Esophagus squamous epithelium (tissue), 5 donors: Measurements from ENCODE around the gene TP53I11. TPM values are rescaled to one million over a fixed set of nuclear protein-coding genes. Genes with fewer than 3 reads are reported as not detected.

Source experiments
- DNase-seq: peaks from one replicate; lab custom pipeline; 2025; lab: John Stamatoyannopoulos, UW
- H3K27ac ChIP-seq, 4 donors: fragments of 200-600 bp; sonication (generic); one replicate each; pipeline ENCODE4 v1.5.1; 2016 to 2019; ENCODE audit warnings: mild to moderate bottlenecking in 1 of 4
- H3K27me3 ChIP-seq, 4 donors: fragments of 200-600 bp; sonication (generic); 1 replicate in 3 of 4; 2 replicates in 1 of 4; pipeline versions ENCODE4 v1.5.1 to v1.6.0; 2017 to 2021; ENCODE audit warnings: antibody characterized with exemption in 1 of 4
- H3K36me3 ChIP-seq, 3 donors: fragments of 200-600 bp; sonication (generic); one replicate each; pipeline ENCODE4 v1.5.1; 2016 to 2019
- H3K4me1 ChIP-seq, 3 donors: fragments of 200-600 bp; sonication (generic); one replicate each; pipeline ENCODE4 v1.5.1; 2017 to 2019
- H3K4me3 ChIP-seq, 4 donors: fragments of 200-600 bp; sonication (generic); 1 replicate in 3 of 4; 2 replicates in 1 of 4; pipeline ENCODE4 v1.5.1; 2016 to 2019; ENCODE audit warnings: mild to moderate bottlenecking in 2 of 4, moderate library complexity in 1 of 4
- H3K9me3 ChIP-seq, 3 donors: fragments of 200-600 bp; sonication (generic); one replicate each; pipeline ENCODE4 v1.5.1; 2016 to 2019
- POLR2A ChIP-seq, 4 donors: fragments of 450-650 bp; IDR thresholded peaks; one replicate each; pipeline ENCODE4 v1.6.1; 2017; ENCODE audit warnings: antibody characterized with exemption in 4 of 4, mild to moderate bottlenecking in 4 of 4, moderate library complexity in 3 of 4
- WGBS, 2 donors: methylation state at CpG; one replicate each; pipeline ENCODE4 v1.1.5; 2018; 5-methylcytosine and 5-hydroxymethylcytosine counted together
- intact Hi-C: fragments of 100-400 bp; cut with DNase I; formaldehyde crosslinking; loops from one replicate; pipeline ENCODE4 v1.15.0; 2022
- total RNA-seq, 4 donors: library from RNA; depleted of rRNA; stranded (reverse); fragments of >200 nt; gene quantifications; one replicate each; pipeline ENCODE4 v1.1.0, GENCODE V29; 2016
- TF ChIP-seq, protein P1 (sequence below), 6 experiments: fragments of 450-650 bp in 4 of 6; fragments of 200-600 bp in 2 of 6; sonication (generic) in 2 of 6; IDR thresholded peaks; one replicate each; pipeline ENCODE4 v1.5.1; 2016 to 2019; ENCODE audit warnings: antibody characterized with exemption in 6 of 6, mild to moderate bottlenecking in 4 of 6, moderate library complexity in 4 of 6
- donor health status: DM: yes; HTN: yes; CAD: no.

TP53I11 gene
- total RNA-seq, 4 donors from 2014 or later: 27.3 to 32.1 (median 29.0) TPM

DNA sequence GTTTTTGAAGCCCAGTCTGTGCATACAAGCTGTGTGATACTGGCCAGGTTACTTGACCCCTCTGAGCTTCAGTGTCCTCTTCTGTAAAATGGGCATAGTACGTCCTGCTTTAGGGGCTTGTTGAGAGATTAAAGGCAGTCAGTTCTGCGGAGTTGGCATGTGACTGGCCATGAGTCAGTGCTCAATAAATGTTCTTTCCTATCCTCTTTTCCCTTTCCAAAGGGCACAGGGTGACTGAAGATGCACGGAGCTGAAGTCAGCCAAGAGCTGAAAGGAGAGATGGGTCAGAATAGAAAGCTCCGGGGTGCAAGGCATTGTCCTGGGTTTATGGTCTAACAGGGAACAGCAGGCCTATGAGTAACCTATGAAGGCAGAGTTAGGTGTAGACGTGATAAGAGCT, 48.9 kb downstream of the TP53I11 start:
- H3K27me3 ChIP-seq: peaks cover 0 to 5% (median 0%) of the 10 kb centered on the region in 4 donors
- no peaks in the 10 kb centered on the region for H3K4me1 ChIP-seq
- WGBS, 2 donors: 81 to 82% methylated on average over 5 of the region's 5 CpGs
- no peak for DNase-seq
- H3K27ac ChIP-seq: no peak overlapping the region
- no peak overlapping the region for H3K4me3 ChIP-seq
- intact Hi-C loops: no loop called here
- H3K36me3 ChIP-seq: no peaks in the 10 kb centered on the region
- H3K9me3 ChIP-seq: no peaks in the 10 kb centered on the region
- no peak for TF ChIP-seq POLR2A (IDR thresholded peaks at IDR 0.05)
- TF ChIP-seq, protein P1, sequence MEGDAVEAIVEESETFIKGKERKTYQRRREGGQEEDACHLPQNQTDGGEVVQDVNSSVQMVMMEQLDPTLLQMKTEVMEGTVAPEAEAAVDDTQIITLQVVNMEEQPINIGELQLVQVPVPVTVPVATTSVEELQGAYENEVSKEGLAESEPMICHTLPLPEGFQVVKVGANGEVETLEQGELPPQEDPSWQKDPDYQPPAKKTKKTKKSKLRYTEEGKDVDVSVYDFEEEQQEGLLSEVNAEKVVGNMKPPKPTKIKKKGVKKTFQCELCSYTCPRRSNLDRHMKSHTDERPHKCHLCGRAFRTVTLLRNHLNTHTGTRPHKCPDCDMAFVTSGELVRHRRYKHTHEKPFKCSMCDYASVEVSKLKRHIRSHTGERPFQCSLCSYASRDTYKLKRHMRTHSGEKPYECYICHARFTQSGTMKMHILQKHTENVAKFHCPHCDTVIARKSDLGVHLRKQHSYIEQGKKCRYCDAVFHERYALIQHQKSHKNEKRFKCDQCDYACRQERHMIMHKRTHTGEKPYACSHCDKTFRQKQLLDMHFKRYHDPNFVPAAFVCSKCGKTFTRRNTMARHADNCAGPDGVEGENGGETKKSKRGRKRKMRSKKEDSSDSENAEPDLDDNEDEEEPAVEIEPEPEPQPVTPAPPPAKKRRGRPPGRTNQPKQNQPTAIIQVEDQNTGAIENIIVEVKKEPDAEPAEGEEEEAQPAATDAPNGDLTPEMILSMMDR (IDR thresholded peaks at IDR 0.05): no peak

DNA sequence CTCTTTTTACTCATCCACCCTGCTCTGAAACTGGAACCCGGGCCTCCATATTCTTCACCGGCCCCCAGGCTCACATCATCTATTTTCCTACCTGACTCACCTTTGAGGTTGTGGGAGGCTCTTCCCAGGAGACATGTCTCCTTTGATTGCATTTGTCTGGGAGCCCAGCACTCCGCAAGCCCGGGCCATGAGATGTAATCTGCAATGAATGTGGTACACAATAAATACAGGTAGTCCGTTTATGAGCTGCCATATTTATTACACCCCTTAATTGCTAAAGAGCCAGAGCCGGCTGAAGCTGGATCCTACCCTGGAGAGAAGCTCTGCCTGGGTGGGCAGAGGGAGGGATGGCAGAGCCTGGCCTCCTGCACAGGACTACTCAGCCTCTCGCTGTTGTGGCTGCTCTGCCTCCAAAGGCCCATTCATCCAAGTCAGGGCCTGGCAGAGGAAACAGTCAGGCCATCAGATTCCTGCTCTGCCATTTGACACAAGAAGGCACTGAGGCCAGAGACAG, 49.5 kb downstream of the TP53I11 start:
- intact Hi-C loops: no loop called here
- Histone ChIP-seq H3K27ac (no peak overlapping the region), H3K4me1 (no peaks in the 10 kb centered on the region), H3K36me3 (no peaks in the 10 kb centered on the region), H3K9me3 (no peaks in the 10 kb centered on the region), H3K4me3 (no peak overlapping the region), H3K27me3 (peaks cover 0 to 1% (median 0%) of the 10 kb centered on the region in 4 donors)
- TF ChIP-seq, protein P1 (IDR thresholded peaks at IDR 0.05): no peak
- DNase-seq: no peak
- 66 to 67% methylated on average over 4 to 6 of the region's 7 CpGs for WGBS, 2 donors

GRCh38 chr11:44899959-44900358, 50.7 kb downstream of the TP53I11 start:
- Histone ChIP-seq H3K36me3 (no peaks in the 10 kb centered on the region), H3K27ac (no peak overlapping the region), H3K4me1 (no peaks in the 10 kb centered on the region), H3K27me3 (peaks cover 0 to 10% (median 0%) of the 10 kb centered on the region in 4 donors), H3K9me3 (no peaks in the 10 kb centered on the region), H3K4me3 (no peak overlapping the region)
- WGBS, 2 donors: 65 to 72% methylated on average over 2 to 3 of the region's 3 CpGs
- TF ChIP-seq, protein P1 (IDR thresholded peaks at IDR 0.05): no peak
- no peak for TF ChIP-seq POLR2A (IDR thresholded peaks at IDR 0.05)
- intact Hi-C loops: no loop called here
- DNase-seq: no peak

- peaks cover 0 to 21% (median 11%) of the 10 kb centered on the region in 3 donors for H3K4me1 ChIP-seq
- 24 to 54% methylated on average over 5 to 10 of the region's 21 CpGs for WGBS, 2 donors
- intact Hi-C loops: loop anchor here (5.0 kb wide), 1 partner anchor 167 kb away; the partner anchor contains the start of gene TSPAN18
- no peak for TF ChIP-seq POLR2A (IDR thresholded peaks at IDR 0.05)
- TF ChIP-seq, protein P1 (IDR thresholded peaks at IDR 0.05): peak; percentile 38 to 77 (median 76)
- H3K27ac ChIP-seq: peak overlapping the region; percentile 31 to 82 (median 70)
- DNase-seq: no peak
- H3K27me3 ChIP-seq: peaks cover 0 to 18% (median 0%) of the 10 kb centered on the region in 4 donors
- H3K4me3 ChIP-seq: no peak overlapping the region
- H3K9me3 ChIP-seq: no peaks in the 10 kb centered on the region
- no peaks in the 10 kb centered on the region for H3K36me3 ChIP-seq
Measured at GRCh38 chr11:44893846-44894617, 56.7 kb downstream of the TP53I11 start.

DNA sequence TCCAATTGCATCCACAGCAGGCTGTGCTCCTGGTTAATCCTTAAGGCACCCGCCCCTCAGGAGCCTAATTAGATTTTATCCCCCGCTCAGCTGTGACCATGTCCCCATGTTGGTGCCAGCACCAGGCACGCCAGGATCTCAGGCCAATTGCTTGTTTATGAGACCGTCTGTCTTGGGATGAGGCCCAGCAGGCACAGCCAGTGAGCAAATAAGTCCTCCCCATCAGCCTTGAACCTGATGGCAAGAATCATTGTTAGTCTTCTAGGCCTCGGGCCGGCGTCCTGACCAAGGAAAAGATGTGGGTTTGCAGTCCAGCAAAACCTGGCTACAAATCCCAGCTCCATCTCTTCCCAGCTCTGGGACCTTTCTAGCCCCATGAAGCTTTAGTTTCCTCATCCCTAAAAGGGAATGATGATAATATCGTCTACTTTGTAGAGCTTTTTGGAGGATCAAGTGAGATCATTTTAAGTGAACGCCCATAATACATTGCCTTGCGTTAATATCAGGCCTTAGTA, 57.3 kb downstream of the TP53I11 start:
- H3K4me3 ChIP-seq: no peak overlapping the region
- TF ChIP-seq POLR2A (IDR thresholded peaks at IDR 0.05): no peak
- TF ChIP-seq, protein P1 (IDR thresholded peaks at IDR 0.05): no peak
- H3K27me3 ChIP-seq: peaks cover 0 to 18% (median 0%) of the 10 kb centered on the region in 4 donors
- no peak for DNase-seq
- peaks cover 0 to 21% (median 11%) of the 10 kb centered on the region in 3 donors for H3K4me1 ChIP-seq
- 62 to 80% methylated on average over 5 to 6 of the region's 10 CpGs for WGBS, 2 donors
- no peaks in the 10 kb centered on the region for H3K9me3 ChIP-seq
- peak overlapping the region; percentile 31 to 82 (median 70) for H3K27ac ChIP-seq
- intact Hi-C loops: loop anchor here (5.0 kb wide), 1 partner anchor 166 kb away; the partner anchor contains the start of gene TSPAN18
- H3K36me3 ChIP-seq: no peaks in the 10 kb centered on the region
